Measurements from ENCODE around the gene ANAPC10.

The ANAPC10 gene

GRCh38 chr4:145071560-145071959 is 26.4 kb downstream of the ANAPC10 start:
- DNase-seq (ENCODE audit: low read depth in 1 of 2, low spot score in 1 of 2), result no peak

GRCh38 chr4:145069361-145069760 is 28.6 kb downstream of the ANAPC10 start:
- DNase-seq (ENCODE audit: low read depth in 1 of 2, low spot score in 1 of 2), result no peak

DNA sequence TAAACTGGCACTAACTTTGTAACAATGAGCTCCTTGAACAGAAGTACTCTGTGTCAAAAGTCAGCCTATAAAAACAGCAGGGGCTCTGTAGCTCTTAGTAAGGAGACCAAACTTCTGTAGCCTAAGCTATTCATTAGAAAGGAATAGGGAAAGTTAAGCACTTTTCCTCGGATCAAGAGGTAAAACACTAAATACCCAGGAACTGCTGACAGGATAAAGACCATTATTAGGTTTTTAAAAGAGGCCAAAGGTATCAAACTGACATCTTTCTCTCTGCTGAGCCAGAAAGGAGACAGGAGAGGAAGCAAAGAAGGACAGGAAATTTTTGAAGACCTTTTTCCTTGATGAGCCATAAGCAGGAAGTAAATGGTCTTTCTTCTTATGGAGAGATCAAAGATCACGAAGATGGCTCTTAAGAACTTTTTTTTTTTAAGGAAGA is 31.9 kb downstream of the ANAPC10 start:
- no peak for DNase-seq (ENCODE audit: low read depth in 1 of 2, low spot score in 1 of 2)

DNA sequence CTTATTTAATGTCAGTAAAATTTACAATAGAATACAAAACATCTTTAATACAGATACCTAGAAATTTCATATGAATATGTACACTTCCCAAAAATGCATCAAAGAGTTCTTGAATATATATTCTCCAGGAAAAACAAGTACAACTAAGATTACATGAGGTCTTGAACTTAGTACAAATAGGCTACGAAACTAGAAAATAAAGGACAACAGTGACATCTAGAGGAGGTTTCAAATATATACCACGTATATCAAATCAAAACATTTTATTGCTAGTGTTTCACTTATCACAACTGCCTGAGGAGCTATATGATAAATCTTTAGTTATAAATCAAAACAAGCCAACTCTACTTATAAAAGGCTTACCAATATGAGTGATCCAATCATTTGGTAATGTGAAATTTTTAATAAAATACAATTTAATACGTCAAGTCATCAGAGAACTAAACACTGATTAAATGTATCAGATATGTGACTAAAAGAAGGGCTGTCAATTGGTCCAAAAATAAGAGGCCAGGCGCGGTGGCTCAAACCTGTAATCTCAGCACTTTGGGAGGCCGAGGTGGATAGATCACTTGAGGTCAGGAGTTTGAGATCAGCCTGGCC is 36.6 kb downstream of the ANAPC10 start:
- no peak for DNase-seq (ENCODE audit: low read depth in 1 of 2, low spot score in 1 of 2)

DNA sequence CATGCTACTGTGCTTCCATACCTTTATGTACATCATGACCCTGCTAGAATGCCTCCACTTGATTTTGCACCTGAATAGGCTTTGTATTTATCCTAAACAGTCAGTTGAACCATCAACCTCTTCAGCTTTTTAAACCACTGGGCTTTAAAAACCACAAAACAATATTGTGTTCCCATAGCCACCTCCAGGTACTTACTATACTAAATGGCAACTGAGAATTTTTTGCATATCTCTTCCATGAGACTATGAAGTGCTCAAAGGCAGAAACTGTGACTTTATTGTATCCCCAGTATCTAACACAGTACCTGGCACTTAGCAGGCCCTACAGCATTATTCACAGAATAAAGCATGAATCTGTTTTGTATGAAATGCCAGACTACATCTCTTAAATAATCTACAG is 39.7 kb downstream of the ANAPC10 start:
- DNase-seq (ENCODE audit: low read depth in 1 of 2, low spot score in 1 of 2), result no peak

GRCh38 chr4:145056325-145057130 is 41.5 kb downstream of the ANAPC10 start:
- no peak for DNase-seq (ENCODE audit: low read depth in 1 of 2, low spot score in 1 of 2)

DNA sequence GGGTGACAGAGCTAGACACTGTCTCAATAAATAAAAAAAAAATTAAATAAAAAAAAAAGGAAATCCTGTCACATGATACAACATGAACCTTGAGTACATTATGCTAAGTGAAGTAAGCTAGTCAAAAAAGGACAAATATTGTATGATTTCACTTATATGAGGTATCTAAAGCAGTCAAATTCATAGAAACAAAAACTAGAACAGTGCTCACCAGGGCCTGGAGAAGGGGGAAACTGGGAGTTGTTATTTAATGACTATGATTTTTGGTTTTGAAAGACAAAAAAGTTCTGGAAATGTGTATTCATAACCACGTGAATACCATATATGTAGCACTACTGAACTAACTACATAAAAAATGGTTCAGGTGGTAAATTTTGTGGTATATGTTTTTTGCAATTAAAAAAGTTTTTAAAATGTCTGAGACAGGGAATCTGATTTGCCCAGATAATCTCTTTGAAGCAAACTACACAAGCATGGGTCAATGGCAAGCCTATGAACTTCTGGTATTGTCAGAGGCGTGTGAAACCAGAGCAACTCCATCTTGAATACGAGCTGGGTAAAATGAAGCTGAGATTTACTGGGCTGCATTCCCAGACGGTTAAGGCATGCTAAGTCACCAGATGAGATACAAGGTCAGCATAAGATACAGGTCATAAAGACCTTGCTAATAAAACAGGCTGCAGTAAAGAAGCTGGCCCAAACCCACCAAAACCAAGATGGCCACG is 42.3 kb downstream of the ANAPC10 start:
- no peak for DNase-seq (ENCODE audit: low read depth in 1 of 2, low spot score in 1 of 2)

DNA sequence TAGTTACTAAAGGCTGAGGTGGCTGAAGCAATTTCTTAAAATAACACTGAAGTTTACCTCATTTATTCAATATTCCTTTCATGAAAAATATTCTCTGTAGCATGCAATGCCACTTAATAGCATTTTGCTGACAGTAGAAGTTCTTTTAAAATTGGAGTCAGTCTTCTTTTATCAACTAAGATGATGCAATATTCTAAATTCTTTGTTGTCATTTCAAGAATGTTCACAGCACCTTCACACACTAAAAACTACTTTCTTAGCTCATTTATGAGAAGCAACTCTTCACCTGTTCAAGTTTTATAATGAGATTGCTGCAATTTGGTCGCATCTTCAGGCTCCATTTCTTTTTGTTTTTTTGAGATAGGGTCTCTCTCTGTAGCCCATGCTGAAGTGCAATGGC is 48.8 kb downstream of the ANAPC10 start:
- no peak for DNase-seq (ENCODE audit: low read depth in 1 of 2, low spot score in 1 of 2)

DNA sequence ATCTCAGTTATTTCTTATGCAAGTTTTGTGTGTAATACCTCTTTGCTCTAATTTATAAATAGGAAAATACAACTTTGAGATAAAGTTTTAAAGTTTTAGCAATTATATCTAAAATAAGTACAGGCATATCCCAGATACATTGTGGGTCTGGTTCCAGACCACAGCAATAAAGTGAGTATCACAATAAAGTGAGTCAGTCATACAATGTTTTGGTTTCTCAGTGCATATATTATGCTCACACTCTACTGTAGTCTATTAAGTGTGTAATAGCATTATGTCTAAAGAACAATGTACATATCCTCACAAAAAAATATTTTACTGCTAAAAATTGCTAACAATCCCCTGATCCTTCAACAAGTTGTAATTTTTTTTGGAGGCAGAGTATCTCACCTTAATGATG is 49.2 kb downstream of the ANAPC10 start:
- no peak for DNase-seq (ENCODE audit: low read depth in 1 of 2, low spot score in 1 of 2)

DNA sequence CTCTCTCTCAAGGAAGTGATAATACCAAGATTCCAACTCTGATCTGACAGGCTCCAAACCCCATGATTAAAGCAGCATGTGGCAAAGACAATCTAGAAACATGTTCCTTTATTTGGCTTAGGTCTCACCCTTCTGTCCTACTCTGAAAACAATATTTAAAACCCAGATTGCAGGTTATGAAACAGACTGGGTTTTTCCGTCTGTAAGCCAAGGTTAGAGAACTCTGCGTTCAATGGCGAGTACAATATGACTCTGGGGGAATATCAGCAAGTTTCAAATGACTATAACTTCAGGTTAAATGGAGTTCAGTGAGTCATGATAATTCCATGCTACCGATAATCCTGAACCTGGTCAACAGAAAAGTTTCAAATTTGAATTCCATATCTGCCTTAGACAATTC is 50.8 kb downstream of the ANAPC10 start:
- DNase-seq (ENCODE audit: low read depth in 1 of 2, low spot score in 1 of 2), result no peak

- DNase-seq (ENCODE audit: low read depth in 1 of 2, low spot score in 1 of 2), result no peak
These were observed 52.8 kb downstream of the ANAPC10 start for GRCh38 chr4:145045180-145045579.

DNA sequence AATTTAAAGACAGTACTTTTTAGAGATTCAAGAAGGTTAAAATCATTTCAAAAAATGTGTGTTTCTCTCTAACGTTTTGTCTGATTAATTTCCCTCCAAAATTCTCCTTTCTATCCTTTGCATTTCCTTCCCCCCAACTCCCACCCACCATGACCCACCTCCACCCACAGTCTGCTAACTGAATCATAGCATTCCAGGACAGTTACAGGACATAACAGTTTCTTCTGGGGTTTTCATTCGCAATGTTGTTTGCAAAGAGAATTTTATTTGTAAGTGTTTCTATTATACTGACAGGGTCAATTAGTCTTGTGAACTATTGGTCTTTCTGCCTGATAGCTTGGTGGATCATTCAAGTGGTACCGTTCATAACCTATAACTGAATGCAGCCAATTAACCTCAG is 53.7 kb downstream of the ANAPC10 start:
- DNase-seq (ENCODE audit: low read depth in 1 of 2, low spot score in 1 of 2), result no peak

- DNase-seq (ENCODE audit: low read depth in 1 of 2, low spot score in 1 of 2), result no peak
These were observed 54.7 kb downstream of the ANAPC10 start for GRCh38 chr4:145043306-145043705.

DNA sequence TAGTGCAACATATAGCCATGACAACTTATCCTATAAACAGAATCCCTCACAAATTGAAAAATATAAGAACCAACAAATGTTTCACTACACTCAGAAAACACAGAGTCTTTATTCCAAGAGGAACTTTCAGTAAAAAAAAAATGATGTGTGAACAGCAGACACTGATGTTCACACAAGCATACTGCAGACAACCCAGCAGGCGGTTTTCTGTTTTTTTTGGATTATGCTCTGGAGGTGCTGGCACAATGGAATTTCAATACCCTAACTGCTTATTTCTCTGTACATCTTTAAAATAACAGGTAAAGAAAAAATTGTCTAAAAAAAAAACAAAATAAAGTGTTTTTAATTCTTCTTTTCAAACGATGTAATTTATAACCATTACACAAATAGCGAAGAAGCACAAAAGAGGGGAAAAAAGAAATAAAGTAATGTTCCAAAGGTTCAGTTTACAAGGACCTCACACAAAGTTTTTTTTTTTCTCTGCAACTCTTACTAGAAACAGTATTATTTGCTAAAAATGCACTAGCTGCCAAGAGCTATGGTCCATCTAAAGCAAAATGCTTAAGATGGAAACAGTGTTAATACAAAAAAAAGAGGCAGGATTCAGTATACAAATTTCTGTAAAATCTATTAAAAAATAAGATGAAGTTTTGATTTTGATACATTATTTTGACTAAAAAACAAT is 55.3 kb downstream of the ANAPC10 start:
- no peak for DNase-seq (ENCODE audit: low read depth in 1 of 2, low spot score in 1 of 2)

GRCh38 chr4:145041378-145041777 is 56.6 kb downstream of the ANAPC10 start:
- no peak for DNase-seq (ENCODE audit: low read depth in 1 of 2, low spot score in 1 of 2)

DNA sequence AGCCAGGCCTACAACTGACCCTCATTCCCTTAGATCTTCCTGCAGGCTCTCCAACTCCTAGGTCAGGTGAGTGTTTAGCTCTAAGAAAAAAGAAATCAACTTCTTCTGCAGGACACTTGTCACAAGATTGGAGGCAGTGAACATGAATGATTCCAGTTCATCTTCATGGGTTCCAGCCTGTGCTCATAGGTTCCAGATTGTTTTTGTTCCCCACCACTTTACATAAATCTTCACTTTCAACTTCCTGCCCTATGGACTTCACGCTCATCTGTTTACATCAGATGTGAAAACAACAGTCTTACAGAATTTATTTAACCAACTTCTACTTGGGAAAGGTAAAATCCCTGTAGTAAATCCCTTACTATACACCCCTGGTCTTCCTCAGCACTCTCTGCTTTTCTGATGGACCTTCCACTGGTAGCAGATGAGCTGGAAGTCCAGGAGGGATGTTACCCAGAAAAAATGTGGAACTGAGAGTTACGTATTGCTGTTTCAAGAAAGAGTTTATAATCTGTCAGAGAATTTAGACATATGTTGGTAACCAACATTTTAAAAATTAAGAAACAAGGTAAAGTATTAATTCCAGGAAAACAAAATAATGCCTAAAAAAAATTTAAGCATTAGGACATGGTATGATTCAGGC is 62.4 kb downstream of the ANAPC10 start:
- no peak for DNase-seq (ENCODE audit: low read depth in 1 of 2, low spot score in 1 of 2)

GRCh38 chr4:145034727-145035211 is 63.2 kb downstream of the ANAPC10 start:
- DNase-seq (ENCODE audit: low read depth in 1 of 2, low spot score in 1 of 2), result no peak

DNA sequence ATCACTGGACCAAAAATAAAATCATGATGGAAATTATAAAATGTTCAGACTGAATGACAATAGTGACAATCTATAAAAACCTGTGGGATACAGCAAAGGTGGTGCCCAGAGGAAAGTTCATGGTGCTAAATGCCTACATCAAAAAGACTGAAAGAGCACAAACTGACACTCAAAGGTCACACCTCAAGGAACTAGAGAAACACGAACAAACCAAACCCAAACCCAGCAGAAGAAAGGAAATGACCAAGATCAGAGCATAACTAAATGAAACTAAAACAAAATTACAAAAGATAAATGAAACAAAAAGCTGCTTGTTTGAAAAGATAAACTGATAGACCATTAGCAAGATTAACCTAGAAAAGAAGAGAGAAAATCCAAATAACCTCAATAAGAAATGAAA is 78.7 kb downstream of the ANAPC10 start:
- DNase-seq (ENCODE audit: low read depth in 1 of 2, low spot score in 1 of 2), result no peak

- no peak for DNase-seq (ENCODE audit: low read depth in 1 of 2, low spot score in 1 of 2)
These were observed 83.6 kb downstream of the ANAPC10 start for GRCh38 chr4:145014365-145014764.

DNA sequence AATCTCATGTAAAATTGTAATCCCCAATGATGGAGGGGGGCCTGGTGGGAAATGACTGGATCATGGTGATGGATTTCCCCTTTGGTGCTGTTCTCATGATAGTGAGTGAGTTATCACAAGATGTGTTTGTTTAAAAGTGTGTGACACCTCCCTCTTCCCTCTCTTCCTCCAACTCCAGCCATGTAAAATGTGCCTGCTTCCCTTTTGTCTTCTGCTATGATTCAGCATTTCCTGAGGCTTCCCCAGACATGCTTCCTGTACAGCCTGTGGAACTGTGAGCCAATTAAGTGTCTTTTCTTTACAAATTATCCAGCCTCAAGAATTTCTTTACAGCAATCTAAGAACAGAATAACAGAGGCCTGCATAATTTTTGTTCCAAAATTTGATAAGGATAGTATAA is 85.2 kb downstream of the ANAPC10 start:
- DNase-seq (ENCODE audit: low read depth in 1 of 2, low spot score in 1 of 2), result no peak

- no peak for DNase-seq (ENCODE audit: low read depth in 1 of 2, low spot score in 1 of 2)
These were observed 86.4 kb downstream of the ANAPC10 start for GRCh38 chr4:145011636-145012035.

Measured in stimulated activated CD4-positive, alpha-beta T cell treated with anti-CD3 and anti-CD28 coated beads, Interleukin-15, amount 100 ng/mL, for 1 hour (primary cell).